Hepatocyte (in vitro differentiated cells): ENCODE data around the gene TTC7B.

Source experiments
- EZH2 ChIP-seq: fragments of 200-600 bp; sonication (generic); IDR thresholded peaks from 2 replicates; pipeline ENCODE4 v1.6.1; 2016; ENCODE audit warnings: antibody characterized with exemption, mild to moderate bottlenecking, borderline replicate concordance
- TF ChIP-seq, protein P1 (sequence below): fragments of 200-600 bp; sonication (generic); IDR thresholded peaks from 2 replicates; pipeline ENCODE4 v1.5.1; 2016; ENCODE audit warnings: antibody characterized with exemption, mild to moderate bottlenecking; ENCODE audit not compliant: poor library complexity

DNA sequence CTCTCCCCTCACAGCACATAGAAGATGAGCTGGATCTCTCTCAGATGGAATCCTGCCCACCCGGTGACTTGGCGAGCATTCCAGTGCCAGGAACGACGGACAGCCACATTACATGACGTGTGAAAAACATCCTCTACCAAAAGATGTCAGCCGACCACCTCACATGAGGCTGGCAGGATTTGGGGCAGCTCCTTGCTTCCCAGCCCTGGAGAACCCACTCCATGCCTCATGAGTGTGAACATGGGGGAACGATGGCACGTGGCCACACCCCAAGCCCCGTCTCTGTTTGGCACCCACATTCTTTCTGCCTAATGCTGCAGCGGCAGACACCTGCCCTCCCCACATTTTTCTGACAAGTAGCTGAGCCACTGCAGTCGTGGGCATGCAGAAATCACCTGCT, 216.9 kb downstream of the TTC7B start:
- TF ChIP-seq, protein P1, sequence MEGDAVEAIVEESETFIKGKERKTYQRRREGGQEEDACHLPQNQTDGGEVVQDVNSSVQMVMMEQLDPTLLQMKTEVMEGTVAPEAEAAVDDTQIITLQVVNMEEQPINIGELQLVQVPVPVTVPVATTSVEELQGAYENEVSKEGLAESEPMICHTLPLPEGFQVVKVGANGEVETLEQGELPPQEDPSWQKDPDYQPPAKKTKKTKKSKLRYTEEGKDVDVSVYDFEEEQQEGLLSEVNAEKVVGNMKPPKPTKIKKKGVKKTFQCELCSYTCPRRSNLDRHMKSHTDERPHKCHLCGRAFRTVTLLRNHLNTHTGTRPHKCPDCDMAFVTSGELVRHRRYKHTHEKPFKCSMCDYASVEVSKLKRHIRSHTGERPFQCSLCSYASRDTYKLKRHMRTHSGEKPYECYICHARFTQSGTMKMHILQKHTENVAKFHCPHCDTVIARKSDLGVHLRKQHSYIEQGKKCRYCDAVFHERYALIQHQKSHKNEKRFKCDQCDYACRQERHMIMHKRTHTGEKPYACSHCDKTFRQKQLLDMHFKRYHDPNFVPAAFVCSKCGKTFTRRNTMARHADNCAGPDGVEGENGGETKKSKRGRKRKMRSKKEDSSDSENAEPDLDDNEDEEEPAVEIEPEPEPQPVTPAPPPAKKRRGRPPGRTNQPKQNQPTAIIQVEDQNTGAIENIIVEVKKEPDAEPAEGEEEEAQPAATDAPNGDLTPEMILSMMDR: no peak
- no peak for TF ChIP-seq EZH2
